ENCODE data around the gene GIMAP4.
"Not testable (repeated sequence)": the region's sequence is repeated elsewhere in the genome, so short reads cannot be mapped to it uniquely, and the experiment has no call there.

Gene GIMAP4

GRCh38 chr7:150580638-150581394 is 13.6 kb downstream of the GIMAP4 start:
- H3K4me3 ChIP-seq (ENCODE audit: low read length) = no peak overlapping the region
- no peak for DNase-seq (ENCODE audit: low read depth)
- TF ChIP-seq CTCF (conservative IDR thresholded peaks at IDR 0.05; ENCODE audit: low read depth, low read length) = no peak

GRCh38 chr7:150585199-150585598 is 18.0 kb downstream of the GIMAP4 start:
- H3K4me3 ChIP-seq (ENCODE audit: low read length) = no peak overlapping the region
- no peak for TF ChIP-seq CTCF (conservative IDR thresholded peaks at IDR 0.05; ENCODE audit: low read depth, low read length)
- no peak for DNase-seq (ENCODE audit: low read depth)

GRCh38 chr7:150586068-150586784 is 19.0 kb downstream of the GIMAP4 start:
- no peak for TF ChIP-seq CTCF (conservative IDR thresholded peaks at IDR 0.05; ENCODE audit: low read depth, low read length)
- DNase-seq (ENCODE audit: low read depth) = no peak
- H3K4me3 ChIP-seq (ENCODE audit: low read length) = no peak overlapping the region

- TF ChIP-seq CTCF (conservative IDR thresholded peaks at IDR 0.05; ENCODE audit: low read depth, low read length) = no peak
- H3K4me3 ChIP-seq (ENCODE audit: low read length) = no peak overlapping the region
- DNase-seq (ENCODE audit: low read depth) = no peak
Observed at GRCh38 chr7:150586785-150587152, 19.6 kb downstream of the GIMAP4 start.

- no peak for DNase-seq (ENCODE audit: low read depth)
- TF ChIP-seq CTCF (conservative IDR thresholded peaks at IDR 0.05; ENCODE audit: low read depth, low read length) = no peak
- H3K4me3 ChIP-seq (ENCODE audit: low read length) = no peak overlapping the region
Observed at GRCh38 chr7:150587551-150587950, 20.4 kb downstream of the GIMAP4 start.

- no peak for DNase-seq (ENCODE audit: low read depth)
- no peak for TF ChIP-seq CTCF (conservative IDR thresholded peaks at IDR 0.05; ENCODE audit: low read depth, low read length)
- no peak overlapping the region for H3K4me3 ChIP-seq (ENCODE audit: low read length)
Observed at GRCh38 chr7:150594805-150595204, 27.6 kb downstream of the GIMAP4 start.

- no peak overlapping the region for H3K4me3 ChIP-seq (ENCODE audit: low read length)
- TF ChIP-seq CTCF (conservative IDR thresholded peaks at IDR 0.05; ENCODE audit: low read depth, low read length) = no peak
- no peak for DNase-seq (ENCODE audit: low read depth)
Observed at GRCh38 chr7:150595361-150595760, 28.2 kb downstream of the GIMAP4 start.

- not testable (repeated sequence) for H3K4me3 ChIP-seq (ENCODE audit: low read length); DNase-seq (ENCODE audit: low read depth)
Observed at GRCh38 chr7:150603600-150603999, 36.4 kb downstream of the GIMAP4 start.
